ENCODE results near the gene SMYD3. TPM values are rescaled to one million over a fixed set of nuclear protein-coding genes. Genes with fewer than 3 reads are reported as not detected.

SMYD3 gene
- total and polyA plus RNA-seq, 2 of the 13 experiments (the other 11 are each of a cell fraction or from before 2014, with no cell fraction given): 27.7 to 35.8 TPM

DNA sequence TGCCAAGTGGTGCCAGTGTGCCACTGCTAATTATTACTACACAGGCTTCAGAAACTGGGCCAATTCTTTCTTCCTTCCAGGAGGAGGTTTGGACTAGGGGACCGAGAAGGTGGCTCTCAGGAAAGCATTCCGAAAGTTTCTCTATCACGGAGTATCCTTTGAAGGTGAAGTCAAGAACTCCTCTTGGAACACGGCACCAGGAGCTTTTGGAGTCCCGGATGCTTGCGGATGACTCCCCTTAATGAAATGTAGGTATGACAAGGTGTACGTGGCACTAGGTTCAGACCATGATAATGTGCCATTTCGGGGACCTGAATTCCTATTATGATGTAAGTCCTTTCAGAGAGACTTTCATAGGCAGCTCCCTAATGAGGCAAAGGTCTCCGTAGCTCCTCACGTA lies 718.2 kb downstream of the SMYD3 start:
- FAIRE-seq: no peak
- WGBS (ENCODE audit: low lambda C conversion rate): 97% methylated on average over 10 of the region's 10 CpGs
- no peaks in the 10 kb centered on the region for H3K4me1 ChIP-seq (ENCODE audit: insufficient read depth, low read length)
- ChIA-PET POLR2A (no interaction called here), CTCF (ENCODE audit: low intra/inter-chr PET ratio, low total read pairs) (no interaction called here)
- H3K36me3 ChIP-seq (replicated peaks in 1 of 2; ENCODE audit: control insufficient read depth in 1 of 2, insufficient read depth in 2 of 2, low read length in 2 of 2): no peaks in the 10 kb centered on the region
- no TSS peak for BruUV-seq (replicated peaks)
- no peak overlapping the region for H3K4me3 ChIP-seq (replicated peaks in 1 of 3; ENCODE audit: insufficient read depth in 1 of 3, low read depth in 2 of 3, low read length in 3 of 3)
- H3K9ac ChIP-seq (ENCODE audit: insufficient read depth, low read depth, low read length): no peak overlapping the region
- no peak for ATAC-seq
- H3K27ac ChIP-seq (ENCODE audit: extremely low read length, insufficient read depth, low read length): no peak overlapping the region
- H3K9me3 ChIP-seq (ENCODE audit: low read length): no peaks in the 10 kb centered on the region
- no peaks in the 10 kb centered on the region for H3K27me3 ChIP-seq (ENCODE audit: control insufficient read depth in 1 of 2, insufficient read depth in 2 of 2, low read length in 2 of 2)
- intact Hi-C loops (cut with micrococcal nuclease; ENCODE audit: unreplicated experiment) (no loop called here), in situ Hi-C loops (cut with HindIII; ENCODE audit: extremely low pct_ligation_motif_present, low pct_unique_long_range_greater_than_20kb) (no loop called here)
- H2AFZ ChIP-seq (ENCODE audit: low read length): no peak overlapping the region
- no peaks in the 10 kb centered on the region for H4K20me1 ChIP-seq (ENCODE audit: insufficient read depth, low read length)
- H3K79me2 ChIP-seq (ENCODE audit: insufficient read depth, low read length): no peaks in the 10 kb centered on the region
- no peak overlapping the region for H3K4me2 ChIP-seq (ENCODE audit: low read depth, low read length)
- DNase-seq (ENCODE audit: low spot score): no peak
- TF ChIP-seq, protein P1, sequence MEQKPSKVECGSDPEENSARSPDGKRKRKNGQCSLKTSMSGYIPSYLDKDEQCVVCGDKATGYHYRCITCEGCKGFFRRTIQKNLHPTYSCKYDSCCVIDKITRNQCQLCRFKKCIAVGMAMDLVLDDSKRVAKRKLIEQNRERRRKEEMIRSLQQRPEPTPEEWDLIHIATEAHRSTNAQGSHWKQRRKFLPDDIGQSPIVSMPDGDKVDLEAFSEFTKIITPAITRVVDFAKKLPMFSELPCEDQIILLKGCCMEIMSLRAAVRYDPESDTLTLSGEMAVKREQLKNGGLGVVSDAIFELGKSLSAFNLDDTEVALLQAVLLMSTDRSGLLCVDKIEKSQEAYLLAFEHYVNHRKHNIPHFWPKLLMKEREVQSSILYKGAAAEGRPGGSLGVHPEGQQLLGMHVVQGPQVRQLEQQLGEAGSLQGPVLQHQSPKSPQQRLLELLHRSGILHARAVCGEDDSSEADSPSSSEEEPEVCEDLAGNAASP (CRISPR knock-in tag; IDR thresholded peaks at IDR 0.05; ENCODE audit: borderline replicate concordance): no peak
- TF ChIP-seq HOXA5 (CRISPR knock-in tag; IDR thresholded peaks at IDR 0.05) (no peak), TOE1 (CRISPR knock-in tag; IDR thresholded peaks at IDR 0.05) (no peak), AGO2 (optimal IDR thresholded peaks at IDR 0.05; ENCODE audit: low read depth, low read length) (no peak), YEATS4 (CRISPR knock-in tag; IDR thresholded peaks at IDR 0.05; ENCODE audit: borderline replicate concordance) (no peak), TAF15 (IDR thresholded peaks at IDR 0.05; ENCODE audit: low read depth, low read length, poor library complexity, severe bottlenecking) (no peak), ZNF678 (CRISPR knock-in tag; IDR thresholded peaks at IDR 0.05) (no peak), ZBTB8A (CRISPR knock-in tag; IDR thresholded peaks at IDR 0.05; ENCODE audit: borderline replicate concordance, low read depth) (no peak), ZZZ3 (CRISPR knock-in tag; IDR thresholded peaks at IDR 0.05; ENCODE audit: borderline replicate concordance) (no peak)
- TF ChIP-seq, protein P2, sequence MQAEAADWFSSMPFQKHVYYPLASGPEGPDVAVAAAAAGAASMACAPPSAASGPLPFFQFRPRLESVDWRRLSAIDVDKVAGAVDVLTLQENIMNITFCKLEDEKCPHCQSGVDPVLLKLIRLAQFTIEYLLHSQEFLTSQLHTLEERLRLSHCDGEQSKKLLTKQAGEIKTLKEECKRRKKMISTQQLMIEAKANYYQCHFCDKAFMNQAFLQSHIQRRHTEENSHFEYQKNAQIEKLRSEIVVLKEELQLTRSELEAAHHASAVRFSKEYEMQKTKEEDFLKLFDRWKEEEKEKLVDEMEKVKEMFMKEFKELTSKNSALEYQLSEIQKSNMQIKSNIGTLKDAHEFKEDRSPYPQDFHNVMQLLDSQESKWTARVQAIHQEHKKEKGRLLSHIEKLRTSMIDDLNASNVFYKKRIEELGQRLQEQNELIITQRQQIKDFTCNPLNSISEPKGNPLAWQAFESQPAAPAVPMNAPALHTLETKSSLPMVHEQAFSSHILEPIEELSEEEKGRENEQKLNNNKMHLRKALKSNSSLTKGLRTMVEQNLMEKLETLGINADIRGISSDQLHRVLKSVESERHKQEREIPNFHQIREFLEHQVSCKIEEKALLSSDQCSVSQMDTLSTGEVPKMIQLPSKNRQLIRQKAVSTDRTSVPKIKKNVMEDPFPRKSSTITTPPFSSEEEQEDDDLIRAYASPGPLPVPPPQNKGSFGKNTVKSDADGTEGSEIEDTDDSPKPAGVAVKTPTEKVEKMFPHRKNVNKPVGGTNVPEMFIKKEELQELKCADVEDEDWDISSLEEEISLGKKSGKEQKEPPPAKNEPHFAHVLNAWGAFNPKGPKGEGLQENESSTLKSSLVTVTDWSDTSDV (CRISPR knock-in tag; IDR thresholded peaks at IDR 0.05): no peak
- TF ChIP-seq, protein P3, sequence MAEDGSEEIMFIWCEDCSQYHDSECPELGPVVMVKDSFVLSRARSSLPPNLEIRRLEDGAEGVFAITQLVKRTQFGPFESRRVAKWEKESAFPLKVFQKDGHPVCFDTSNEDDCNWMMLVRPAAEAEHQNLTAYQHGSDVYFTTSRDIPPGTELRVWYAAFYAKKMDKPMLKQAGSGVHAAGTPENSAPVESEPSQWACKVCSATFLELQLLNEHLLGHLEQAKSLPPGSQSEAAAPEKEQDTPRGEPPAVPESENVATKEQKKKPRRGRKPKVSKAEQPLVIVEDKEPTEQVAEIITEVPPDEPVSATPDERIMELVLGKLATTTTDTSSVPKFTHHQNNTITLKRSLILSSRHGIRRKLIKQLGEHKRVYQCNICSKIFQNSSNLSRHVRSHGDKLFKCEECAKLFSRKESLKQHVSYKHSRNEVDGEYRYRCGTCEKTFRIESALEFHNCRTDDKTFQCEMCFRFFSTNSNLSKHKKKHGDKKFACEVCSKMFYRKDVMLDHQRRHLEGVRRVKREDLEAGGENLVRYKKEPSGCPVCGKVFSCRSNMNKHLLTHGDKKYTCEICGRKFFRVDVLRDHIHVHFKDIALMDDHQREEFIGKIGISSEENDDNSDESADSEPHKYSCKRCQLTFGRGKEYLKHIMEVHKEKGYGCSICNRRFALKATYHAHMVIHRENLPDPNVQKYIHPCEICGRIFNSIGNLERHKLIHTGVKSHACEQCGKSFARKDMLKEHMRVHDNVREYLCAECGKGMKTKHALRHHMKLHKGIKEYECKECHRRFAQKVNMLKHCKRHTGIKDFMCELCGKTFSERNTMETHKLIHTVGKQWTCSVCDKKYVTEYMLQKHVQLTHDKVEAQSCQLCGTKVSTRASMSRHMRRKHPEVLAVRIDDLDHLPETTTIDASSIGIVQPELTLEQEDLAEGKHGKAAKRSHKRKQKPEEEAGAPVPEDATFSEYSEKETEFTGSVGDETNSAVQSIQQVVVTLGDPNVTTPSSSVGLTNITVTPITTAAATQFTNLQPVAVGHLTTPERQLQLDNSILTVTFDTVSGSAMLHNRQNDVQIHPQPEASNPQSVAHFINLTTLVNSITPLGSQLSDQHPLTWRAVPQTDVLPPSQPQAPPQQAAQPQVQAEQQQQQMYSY (CRISPR knock-in tag; IDR thresholded peaks at IDR 0.05): no peak
- TF ChIP-seq, protein P4, sequence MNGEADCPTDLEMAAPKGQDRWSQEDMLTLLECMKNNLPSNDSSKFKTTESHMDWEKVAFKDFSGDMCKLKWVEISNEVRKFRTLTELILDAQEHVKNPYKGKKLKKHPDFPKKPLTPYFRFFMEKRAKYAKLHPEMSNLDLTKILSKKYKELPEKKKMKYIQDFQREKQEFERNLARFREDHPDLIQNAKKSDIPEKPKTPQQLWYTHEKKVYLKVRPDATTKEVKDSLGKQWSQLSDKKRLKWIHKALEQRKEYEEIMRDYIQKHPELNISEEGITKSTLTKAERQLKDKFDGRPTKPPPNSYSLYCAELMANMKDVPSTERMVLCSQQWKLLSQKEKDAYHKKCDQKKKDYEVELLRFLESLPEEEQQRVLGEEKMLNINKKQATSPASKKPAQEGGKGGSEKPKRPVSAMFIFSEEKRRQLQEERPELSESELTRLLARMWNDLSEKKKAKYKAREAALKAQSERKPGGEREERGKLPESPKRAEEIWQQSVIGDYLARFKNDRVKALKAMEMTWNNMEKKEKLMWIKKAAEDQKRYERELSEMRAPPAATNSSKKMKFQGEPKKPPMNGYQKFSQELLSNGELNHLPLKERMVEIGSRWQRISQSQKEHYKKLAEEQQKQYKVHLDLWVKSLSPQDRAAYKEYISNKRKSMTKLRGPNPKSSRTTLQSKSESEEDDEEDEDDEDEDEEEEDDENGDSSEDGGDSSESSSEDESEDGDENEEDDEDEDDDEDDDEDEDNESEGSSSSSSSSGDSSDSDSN (CRISPR knock-in tag; IDR thresholded peaks at IDR 0.05): no peak
- TF ChIP-seq, protein P5, sequence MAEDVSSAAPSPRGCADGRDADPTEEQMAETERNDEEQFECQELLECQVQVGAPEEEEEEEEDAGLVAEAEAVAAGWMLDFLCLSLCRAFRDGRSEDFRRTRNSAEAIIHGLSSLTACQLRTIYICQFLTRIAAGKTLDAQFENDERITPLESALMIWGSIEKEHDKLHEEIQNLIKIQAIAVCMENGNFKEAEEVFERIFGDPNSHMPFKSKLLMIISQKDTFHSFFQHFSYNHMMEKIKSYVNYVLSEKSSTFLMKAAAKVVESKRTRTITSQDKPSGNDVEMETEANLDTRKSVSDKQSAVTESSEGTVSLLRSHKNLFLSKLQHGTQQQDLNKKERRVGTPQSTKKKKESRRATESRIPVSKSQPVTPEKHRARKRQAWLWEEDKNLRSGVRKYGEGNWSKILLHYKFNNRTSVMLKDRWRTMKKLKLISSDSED (CRISPR knock-in tag; IDR thresholded peaks at IDR 0.05): no peak
